ENCODE data around the gene KCND1.

DNA sequence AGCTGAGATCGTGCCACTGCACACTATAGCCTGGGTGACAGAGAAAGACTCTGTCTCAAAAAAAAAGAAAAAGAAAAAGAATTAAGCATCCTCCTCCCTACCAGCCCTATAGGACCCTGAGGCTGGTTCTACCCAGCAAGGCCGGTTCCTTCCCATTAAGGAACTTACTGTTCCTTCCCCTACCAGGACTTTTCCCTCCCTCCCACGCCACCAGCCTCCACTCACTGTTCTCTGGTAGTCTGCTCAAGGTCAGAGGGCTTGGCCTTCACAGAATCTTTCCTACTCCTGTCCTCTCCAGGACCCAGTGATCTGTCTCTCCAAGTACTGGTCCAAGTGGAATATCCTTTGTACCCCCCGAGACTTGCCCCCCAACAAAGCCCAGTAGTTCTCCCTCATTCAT, 29.0 kb upstream of the KCND1 start:
- TF ChIP-seq PRDM4 (tag by site-specific recombination; IDR thresholded peaks at IDR 0.05) (no peak), ZNF596 (tag by site-specific recombination; IDR thresholded peaks at IDR 0.05) (no peak)

All from HEK293 (cell line).